ENCODE results near the gene LGMN. TPM values are rescaled to one million over a fixed set of nuclear protein-coding genes. Genes with fewer than 3 reads are reported as not detected.

The LGMN gene
- total RNA-seq, 4 donors from 2014 or later: 26.5 to 103 (median 57.2) TPM

DNA sequence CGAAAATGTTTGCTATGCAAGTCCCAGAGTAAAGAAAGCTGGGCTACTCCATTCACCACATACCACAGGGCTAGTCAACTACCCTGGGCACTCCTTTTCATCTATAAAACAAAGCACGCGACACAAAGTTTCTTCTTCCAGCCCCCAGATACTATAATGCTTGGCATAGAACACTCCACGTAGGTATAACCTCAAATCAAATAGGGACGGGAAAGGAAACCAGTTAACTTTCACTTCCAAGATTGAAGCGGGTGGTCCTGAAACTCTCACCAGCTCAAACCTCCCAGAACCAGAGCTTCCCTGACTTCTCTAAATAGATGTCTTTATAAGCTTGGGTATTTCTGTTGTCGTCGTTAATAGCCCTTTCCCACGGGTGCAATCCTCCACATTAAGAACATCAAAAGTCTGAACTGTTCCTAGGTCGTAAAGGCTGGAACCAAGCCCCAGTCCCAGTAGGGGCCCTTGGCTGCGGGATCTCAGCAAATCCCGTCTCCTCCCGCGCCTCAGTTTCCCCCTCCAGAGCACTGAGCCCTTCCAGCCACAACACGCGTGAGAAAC lies 647 bp downstream of the LGMN start:
- Histone ChIP-seq H3K27me3 (no peaks in the 10 kb centered on the region), H3K36me3 (no peaks in the 10 kb centered on the region), H3K9me3 (no peaks in the 10 kb centered on the region), H3K4me3 (peak overlapping the region; percentile 50 to 81 (median 68)), H3K4me1 (peaks cover 0 to 20% (median 11%) of the 10 kb centered on the region in 4 donors), H3K27ac (peak overlapping the region; percentile 85 to 91 (median 87))
- in situ Hi-C loops (cut with MboI; ENCODE audit: low pct_ligation_motif_present in 1 of 4, low pct_unique_long_range_greater_than_20kb in 1 of 4, low sequenced_read_pairs in 3 of 4): no loop called here
- 0 to 4% methylated on average over 8 to 16 of the region's 16 CpGs for WGBS, 2 donors (ENCODE audit: low coverage in 1 of 2)
- intact Hi-C loops (cut with DNase I; ENCODE audit: low total_unique reads): no loop called here
- no peak for TF ChIP-seq POLR2A (IDR thresholded peaks at IDR 0.05)
- TF ChIP-seq POLR2AphosphoS5 (IDR thresholded peaks at IDR 0.05): no peak
- TF ChIP-seq EP300 (IDR thresholded peaks at IDR 0.05; ENCODE audit: low read depth): no peak
- TF ChIP-seq, protein P1, sequence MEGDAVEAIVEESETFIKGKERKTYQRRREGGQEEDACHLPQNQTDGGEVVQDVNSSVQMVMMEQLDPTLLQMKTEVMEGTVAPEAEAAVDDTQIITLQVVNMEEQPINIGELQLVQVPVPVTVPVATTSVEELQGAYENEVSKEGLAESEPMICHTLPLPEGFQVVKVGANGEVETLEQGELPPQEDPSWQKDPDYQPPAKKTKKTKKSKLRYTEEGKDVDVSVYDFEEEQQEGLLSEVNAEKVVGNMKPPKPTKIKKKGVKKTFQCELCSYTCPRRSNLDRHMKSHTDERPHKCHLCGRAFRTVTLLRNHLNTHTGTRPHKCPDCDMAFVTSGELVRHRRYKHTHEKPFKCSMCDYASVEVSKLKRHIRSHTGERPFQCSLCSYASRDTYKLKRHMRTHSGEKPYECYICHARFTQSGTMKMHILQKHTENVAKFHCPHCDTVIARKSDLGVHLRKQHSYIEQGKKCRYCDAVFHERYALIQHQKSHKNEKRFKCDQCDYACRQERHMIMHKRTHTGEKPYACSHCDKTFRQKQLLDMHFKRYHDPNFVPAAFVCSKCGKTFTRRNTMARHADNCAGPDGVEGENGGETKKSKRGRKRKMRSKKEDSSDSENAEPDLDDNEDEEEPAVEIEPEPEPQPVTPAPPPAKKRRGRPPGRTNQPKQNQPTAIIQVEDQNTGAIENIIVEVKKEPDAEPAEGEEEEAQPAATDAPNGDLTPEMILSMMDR (IDR thresholded peaks at IDR 0.05): no peak
- DNase-seq: peak; percentile 24

DNA sequence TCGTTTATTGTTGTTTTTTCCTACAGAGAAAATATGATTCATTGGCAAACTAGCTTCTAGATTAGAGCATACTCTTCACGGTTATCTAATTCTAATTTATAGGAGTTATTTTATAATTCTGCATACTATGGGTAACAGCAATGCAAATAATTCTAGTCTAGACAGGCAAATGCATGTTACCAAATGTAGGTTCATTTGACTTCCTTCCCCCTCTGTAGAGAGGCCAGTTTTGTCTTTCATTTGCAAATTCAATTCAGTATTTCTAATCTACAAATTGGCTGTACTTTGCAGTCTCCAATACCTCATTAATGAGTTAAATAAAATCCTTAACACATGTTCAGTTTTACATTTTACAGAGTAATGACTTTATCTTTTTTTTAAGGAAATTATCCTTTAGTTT lies 4.2 kb downstream of the LGMN start:
- H3K36me3 ChIP-seq: no peaks in the 10 kb centered on the region
- no peak for DNase-seq
- no peaks in the 10 kb centered on the region for H3K27me3 ChIP-seq
- intact Hi-C loops (cut with DNase I; ENCODE audit: low total_unique reads) (no loop called here), in situ Hi-C loops (cut with MboI; ENCODE audit: low pct_ligation_motif_present in 1 of 4, low pct_unique_long_range_greater_than_20kb in 1 of 4, low sequenced_read_pairs in 3 of 4) (no loop called here)
- no peak for TF ChIP-seq EP300 (IDR thresholded peaks at IDR 0.05; ENCODE audit: low read depth)
- no peak for TF ChIP-seq POLR2A (IDR thresholded peaks at IDR 0.05)
- no peak for TF ChIP-seq POLR2AphosphoS5 (IDR thresholded peaks at IDR 0.05)
- H3K4me3 ChIP-seq: no peak overlapping the region
- H3K27ac ChIP-seq: no peak overlapping the region
- peaks cover 0 to 19% (median 11%) of the 10 kb centered on the region in 4 donors for H3K4me1 ChIP-seq
- WGBS, 2 donors (ENCODE audit: low coverage in 1 of 2): 64 to 81% methylated on average over 2 of the region's 2 CpGs
- no peaks in the 10 kb centered on the region for H3K9me3 ChIP-seq

DNA sequence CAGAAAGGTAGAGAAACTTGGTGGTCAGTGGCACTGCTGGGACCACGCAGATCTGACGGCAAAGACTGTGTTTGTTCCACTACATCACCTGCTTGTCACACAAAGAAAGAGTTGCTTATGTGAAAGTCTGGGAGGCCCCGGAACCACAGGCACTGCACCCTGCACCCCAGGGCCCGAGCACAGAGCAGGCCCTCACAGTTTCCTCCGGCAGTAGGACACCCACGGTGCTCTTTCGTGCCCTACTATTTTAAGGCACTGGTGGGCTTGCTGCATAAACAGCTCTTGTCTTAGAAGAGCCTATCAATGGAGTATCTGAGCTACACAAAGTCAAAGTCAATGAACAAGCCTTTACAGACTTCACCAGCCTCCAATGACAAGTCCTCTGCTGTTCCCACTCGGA lies 8.0 kb downstream of the LGMN start:
- intact Hi-C loops (cut with DNase I; ENCODE audit: low total_unique reads): no loop called here
- no peaks in the 10 kb centered on the region for H3K9me3 ChIP-seq
- no peaks in the 10 kb centered on the region for H3K27me3 ChIP-seq
- H3K36me3 ChIP-seq: no peaks in the 10 kb centered on the region
- no peak overlapping the region for H3K27ac ChIP-seq
- in situ Hi-C loops (cut with MboI; ENCODE audit: low pct_ligation_motif_present in 1 of 4, low pct_unique_long_range_greater_than_20kb in 1 of 4, low sequenced_read_pairs in 3 of 4): no loop called here
- no peak for DNase-seq
- H3K4me3 ChIP-seq: no peak overlapping the region
- H3K4me1 ChIP-seq: peaks cover 6 to 16% (median 13%) of the 10 kb centered on the region in 4 donors
- TF ChIP-seq, protein P1 (IDR thresholded peaks at IDR 0.05): no peak
- TF ChIP-seq EP300 (IDR thresholded peaks at IDR 0.05; ENCODE audit: low read depth) (no peak), POLR2A (IDR thresholded peaks at IDR 0.05) (no peak), POLR2AphosphoS5 (IDR thresholded peaks at IDR 0.05) (no peak)
- 87% methylated on average over 8 of the region's 8 CpGs; no CpG with 5 or more reads in 1 of the 2 donors for WGBS, 2 donors (ENCODE audit: low coverage in 1 of 2)

DNA sequence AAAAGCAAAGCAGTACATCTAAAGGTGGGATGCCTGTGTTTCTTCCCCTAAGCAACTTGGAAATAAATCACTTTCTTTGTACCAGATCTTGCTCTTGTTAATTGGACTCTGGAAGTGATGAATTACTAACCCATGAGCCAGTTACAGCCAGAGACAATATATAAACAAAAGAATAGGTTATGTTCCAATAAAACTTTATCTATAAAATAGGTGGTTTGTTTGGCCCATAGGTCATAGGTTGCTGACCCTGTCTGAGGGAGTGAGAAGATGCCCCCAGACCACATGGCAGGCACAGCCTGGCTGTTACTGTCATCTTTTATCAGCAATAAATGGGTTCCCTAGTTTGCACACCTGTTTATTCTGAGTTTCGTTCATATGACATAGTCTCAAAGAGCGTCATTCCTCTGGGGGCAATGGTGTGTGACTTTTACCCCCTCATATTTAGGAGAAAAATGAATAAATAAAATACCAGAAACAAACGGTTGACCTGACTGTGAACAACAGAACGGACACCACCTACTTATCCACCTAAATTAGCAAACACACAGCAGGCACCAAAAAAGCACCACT lies 10.7 kb downstream of the LGMN start:
- intact Hi-C loops (cut with DNase I; ENCODE audit: low total_unique reads): no loop called here
- TF ChIP-seq EP300 (IDR thresholded peaks at IDR 0.05; ENCODE audit: low read depth) (no peak), POLR2A (IDR thresholded peaks at IDR 0.05) (no peak), POLR2AphosphoS5 (IDR thresholded peaks at IDR 0.05) (no peak)
- TF ChIP-seq, protein P1 (IDR thresholded peaks at IDR 0.05): no peak
- DNase-seq: no peak
- Histone ChIP-seq H3K4me3 (no peak overlapping the region), H3K27ac (peak overlapping the region; percentile 21 to 66 (median 53)), H3K27me3 (no peaks in the 10 kb centered on the region), H3K4me1 (peaks cover 6 to 22% (median 17%) of the 10 kb centered on the region in 4 donors), H3K9me3 (no peaks in the 10 kb centered on the region), H3K36me3 (no peaks in the 10 kb centered on the region)
- WGBS, 2 donors (ENCODE audit: low coverage in 1 of 2): 72 to 79% methylated on average over 4 of the region's 4 CpGs
- in situ Hi-C loops (cut with MboI; ENCODE audit: low pct_ligation_motif_present in 1 of 4, low pct_unique_long_range_greater_than_20kb in 1 of 4, low sequenced_read_pairs in 3 of 4): no loop called here
